HUDEP-2 (cell line): ENCODE results near the gene NGFR.

Experiments used
- DNase-seq, 76 experiments: peaks; one replicate each; lab custom pipeline; 2025; ENCODE audit not compliant: unreplicated experiment in 76 of 76; lab: John Stamatoyannopoulos, UW

The NGFR gene

GRCh38 chr17:49513044-49513395, 17.9 kb downstream of the NGFR start:
- DNase-seq: no peak

- no peak for DNase-seq
Observed at GRCh38 chr17:49513641-49514040, 18.5 kb downstream of the NGFR start.

GRCh38 chr17:49514071-49514721, 19.1 kb downstream of the NGFR start:
- DNase-seq: peak in 4 of 76 experiments; percentile 5 to 12 (median 8)

- DNase-seq: peak in 59 of 76 experiments; percentile 4 to 75 (median 34)
Observed at GRCh38 chr17:49515196-49515770, 20.2 kb downstream of the NGFR start.

GRCh38 chr17:49516180-49516579, 21.1 kb downstream of the NGFR start:
- DNase-seq: no peak

GRCh38 chr17:49518346-49519078, 23.4 kb downstream of the NGFR start:
- no peak for DNase-seq

- DNase-seq: no peak
Observed at GRCh38 chr17:49519781-49520180, 24.7 kb downstream of the NGFR start.

- no peak for DNase-seq
Observed at GRCh38 chr17:49520386-49521087, 25.4 kb downstream of the NGFR start.

- DNase-seq: no peak
Observed at GRCh38 chr17:49521088-49521450, 26.0 kb downstream of the NGFR start.

- DNase-seq: no peak
Observed at GRCh38 chr17:49521471-49522356, 26.6 kb downstream of the NGFR start.

- DNase-seq: no peak
Observed at GRCh38 chr17:49522357-49522890, 27.3 kb downstream of the NGFR start.

GRCh38 chr17:49523196-49523595, 28.1 kb downstream of the NGFR start:
- no peak for DNase-seq

GRCh38 chr17:49523706-49524472, 28.8 kb downstream of the NGFR start:
- peak in 52 of 76 experiments; percentile 3 to 62 (median 28) for DNase-seq

- no peak for DNase-seq
Observed at GRCh38 chr17:49524473-49525359, 29.6 kb downstream of the NGFR start.

GRCh38 chr17:49525831-49526741, 31.0 kb downstream of the NGFR start:
- no peak for DNase-seq

- DNase-seq: no peak
Observed at GRCh38 chr17:49527927-49528651, 33.0 kb downstream of the NGFR start.

- DNase-seq: no peak
Observed at GRCh38 chr17:49528966-49529365, 33.9 kb downstream of the NGFR start.
